ENCODE data around the gene SCMH1.
"Not testable (repeated sequence)": the region's sequence is repeated elsewhere in the genome, so short reads cannot be mapped to it uniquely, and the experiment has no call there.

The SCMH1 gene

DNA sequence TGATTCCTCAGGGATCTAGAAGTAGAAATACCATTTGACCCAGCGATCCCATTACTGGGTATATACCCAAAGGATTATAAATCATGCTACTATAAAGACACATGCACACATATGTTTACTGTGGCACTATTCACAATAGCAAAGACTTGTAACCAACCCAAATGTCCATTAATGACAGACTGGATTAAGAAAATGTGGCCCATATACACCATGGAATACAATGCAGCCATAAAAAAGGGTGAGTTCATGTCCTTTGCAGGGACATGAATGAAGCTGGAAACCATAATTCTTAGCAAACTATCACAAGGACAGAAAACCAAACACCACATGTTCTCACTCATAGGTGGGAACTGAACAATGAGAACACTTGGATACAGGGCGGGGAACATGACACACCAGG, 30.5 kb downstream of the SCMH1 start:
- not testable (repeated sequence) for H2AK5ac ChIP-seq (ENCODE audit: low read length, severe bottlenecking); H3K9me3 ChIP-seq (ENCODE audit: control insufficient read depth, low read length); H3K18ac ChIP-seq (ENCODE audit: low read depth in 1 of 2, low read length in 2 of 2); H4K91ac ChIP-seq (ENCODE audit: low read length); H2BK5ac ChIP-seq (ENCODE audit: low read depth, low read length, poor library complexity, severe bottlenecking); H4K8ac ChIP-seq (ENCODE audit: low read length); H3K14ac ChIP-seq (ENCODE audit: low read length in 2 of 2); H3K27ac ChIP-seq (ENCODE audit: low read length, poor library complexity, severe bottlenecking); H3K23ac ChIP-seq (ENCODE audit: low read length in 2 of 2); H3K9ac ChIP-seq (ENCODE audit: low read length); H2BK15ac ChIP-seq (ENCODE audit: low read depth, poor library complexity, severe bottlenecking); H2BK120ac ChIP-seq (ENCODE audit: low read depth, low read length); H3K79me1 ChIP-seq (replicated peaks; ENCODE audit: low read length, poor library complexity, severe bottlenecking); H3K4ac ChIP-seq (ENCODE audit: low read depth in 1 of 2, low read length in 2 of 2); H3K4me1 ChIP-seq (ENCODE audit: control insufficient read depth, insufficient read depth, low read depth, low read length); H3K36me3 ChIP-seq (ENCODE audit: control insufficient read depth in 1 of 2, insufficient read depth in 2 of 2, low read depth in 1 of 2, low read length in 2 of 2); H2AFZ ChIP-seq (ENCODE audit: low read depth, low read length); H3K4me3 ChIP-seq (ENCODE audit: insufficient read depth in 1 of 2, low read depth in 1 of 2, low read length in 2 of 2); H3K27me3 ChIP-seq (ENCODE audit: control insufficient read depth in 1 of 2, insufficient read depth in 1 of 2, low read length in 2 of 2); DNase-seq; H3K4me2 ChIP-seq (ENCODE audit: low read length, poor library complexity, severe bottlenecking); H2BK12ac ChIP-seq (ENCODE audit: low read length in 2 of 2)
- WGBS: no CpG with 5 or more reads among the region's 2 CpGs

DNA sequence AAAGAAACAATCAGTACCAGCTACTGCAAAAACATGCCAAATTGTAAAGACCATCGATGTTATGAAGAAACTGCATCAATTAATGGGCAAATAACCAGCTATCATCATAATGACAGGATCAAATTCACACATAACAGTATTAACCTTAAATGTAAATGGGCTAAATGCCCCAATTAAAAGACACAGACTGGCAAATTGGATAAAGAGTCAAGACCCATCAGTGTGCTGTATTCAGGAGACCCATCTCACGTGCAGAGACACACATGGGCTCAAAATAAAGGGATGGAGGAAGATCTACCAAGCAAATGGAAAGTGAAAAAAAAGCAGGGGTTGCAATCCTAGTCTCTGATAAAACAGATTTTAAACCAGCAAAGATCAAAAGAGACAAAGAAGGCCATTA, 35.1 kb downstream of the SCMH1 start:
- not testable (repeated sequence) for DNase-seq; H4K8ac ChIP-seq (ENCODE audit: low read length); H2BK12ac ChIP-seq (ENCODE audit: low read length in 2 of 2); H3K9me3 ChIP-seq (ENCODE audit: control insufficient read depth, low read length); H2BK15ac ChIP-seq (ENCODE audit: low read depth, poor library complexity, severe bottlenecking); H3K4me2 ChIP-seq (ENCODE audit: low read length, poor library complexity, severe bottlenecking); H4K91ac ChIP-seq (ENCODE audit: low read length); H3K36me3 ChIP-seq (ENCODE audit: control insufficient read depth in 1 of 2, insufficient read depth in 2 of 2, low read depth in 1 of 2, low read length in 2 of 2); H3K4me3 ChIP-seq (ENCODE audit: insufficient read depth in 1 of 2, low read depth in 1 of 2, low read length in 2 of 2); H3K27ac ChIP-seq (ENCODE audit: low read length, poor library complexity, severe bottlenecking); H2AFZ ChIP-seq (ENCODE audit: low read depth, low read length); H3K27me3 ChIP-seq (ENCODE audit: control insufficient read depth in 1 of 2, insufficient read depth in 1 of 2, low read length in 2 of 2); H3K18ac ChIP-seq (ENCODE audit: low read depth in 1 of 2, low read length in 2 of 2); H3K9ac ChIP-seq (ENCODE audit: low read length); H3K4ac ChIP-seq (ENCODE audit: low read depth in 1 of 2, low read length in 2 of 2); H3K4me1 ChIP-seq (ENCODE audit: control insufficient read depth, insufficient read depth, low read depth, low read length); H3K14ac ChIP-seq (ENCODE audit: low read length in 2 of 2); H2BK120ac ChIP-seq (ENCODE audit: low read depth, low read length); H3K23ac ChIP-seq (ENCODE audit: low read length in 2 of 2); H2AK5ac ChIP-seq (ENCODE audit: low read length, severe bottlenecking); H2BK5ac ChIP-seq (ENCODE audit: low read depth, low read length, poor library complexity, severe bottlenecking)
- peaks cover 15% of the 10 kb centered on the region for H3K79me1 ChIP-seq (replicated peaks; ENCODE audit: low read length, poor library complexity, severe bottlenecking)
- WGBS: 95% methylated on average over 2 of the region's 2 CpGs

DNA sequence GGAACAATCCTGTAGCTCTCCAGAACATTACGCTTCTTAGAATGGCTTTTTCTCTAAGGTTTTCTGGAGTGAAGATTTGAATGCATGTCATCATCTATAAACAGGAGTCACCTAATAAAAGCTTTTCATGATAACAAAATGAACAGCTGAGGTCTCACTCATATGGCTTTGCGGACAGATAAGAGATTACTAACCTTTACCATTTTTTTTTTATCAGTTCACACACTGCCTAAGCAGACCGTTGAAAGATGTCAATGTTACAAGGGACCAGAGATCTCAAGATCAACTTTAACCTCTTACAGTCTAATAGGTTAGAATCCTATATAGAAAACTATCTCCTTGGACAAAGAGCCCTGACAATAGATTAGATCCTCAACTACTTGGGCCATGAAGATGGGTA, 41.4 kb downstream of the SCMH1 start:
- H3K36me3 ChIP-seq (ENCODE audit: control insufficient read depth in 1 of 2, insufficient read depth in 2 of 2, low read depth in 1 of 2, low read length in 2 of 2): no peaks in the 10 kb centered on the region
- H4K8ac ChIP-seq (ENCODE audit: low read length): no peak overlapping the region
- 100% methylated on average over 1 of the region's 3 CpGs for WGBS

DNA sequence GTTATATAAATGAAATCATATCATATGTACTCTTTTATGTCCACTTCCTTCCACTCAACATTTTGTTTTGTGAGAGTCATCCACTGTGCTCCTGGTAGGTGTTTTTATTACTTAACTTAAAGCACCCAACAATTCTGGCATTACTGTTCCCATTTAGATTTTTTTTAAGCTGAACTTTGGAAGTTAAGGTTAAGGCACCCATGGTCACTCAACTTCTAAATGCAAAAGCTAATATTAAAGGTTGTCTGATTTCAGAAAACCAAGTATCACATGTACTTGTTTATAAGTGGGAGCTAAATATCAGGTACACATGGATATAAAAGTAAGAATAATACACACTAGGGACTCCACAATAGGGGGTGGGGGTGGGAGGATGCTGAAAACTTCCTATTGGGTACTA, 42.7 kb downstream of the SCMH1 start:
- Histone ChIP-seq H4K91ac (ENCODE audit: low read length) (no peak overlapping the region), H3K9ac (ENCODE audit: low read length) (no peak overlapping the region), H3K27me3 (ENCODE audit: control insufficient read depth in 1 of 2, insufficient read depth in 1 of 2, low read length in 2 of 2) (no peaks in the 10 kb centered on the region), H3K27ac (ENCODE audit: low read length, poor library complexity, severe bottlenecking) (no peak overlapping the region), H3K4me2 (ENCODE audit: low read length, poor library complexity, severe bottlenecking) (no peak overlapping the region), H3K23ac (ENCODE audit: low read length in 2 of 2) (no peak overlapping the region), H3K4me3 (ENCODE audit: insufficient read depth in 1 of 2, low read depth in 1 of 2, low read length in 2 of 2) (no peak overlapping the region), H2BK120ac (ENCODE audit: low read depth, low read length) (no peak overlapping the region), H3K36me3 (ENCODE audit: control insufficient read depth in 1 of 2, insufficient read depth in 2 of 2, low read depth in 1 of 2, low read length in 2 of 2) (no peaks in the 10 kb centered on the region), H2BK12ac (ENCODE audit: low read length in 2 of 2) (no peak overlapping the region), H3K4ac (ENCODE audit: low read depth in 1 of 2, low read length in 2 of 2) (no peak overlapping the region), H3K4me1 (ENCODE audit: control insufficient read depth, insufficient read depth, low read depth, low read length) (no peaks in the 10 kb centered on the region), H2AK5ac (ENCODE audit: low read length, severe bottlenecking) (no peak overlapping the region), H2BK5ac (ENCODE audit: low read depth, low read length, poor library complexity, severe bottlenecking) (no peak overlapping the region), H3K9me3 (ENCODE audit: control insufficient read depth, low read length) (no peaks in the 10 kb centered on the region), H2AFZ (ENCODE audit: low read depth, low read length) (no peak overlapping the region), H3K14ac (ENCODE audit: low read length in 2 of 2) (no peak overlapping the region), H4K8ac (ENCODE audit: low read length) (no peak overlapping the region), H3K79me1 (replicated peaks; ENCODE audit: low read length, poor library complexity, severe bottlenecking) (peaks cover 15% of the 10 kb centered on the region), H3K18ac (ENCODE audit: low read depth in 1 of 2, low read length in 2 of 2) (no peak overlapping the region), H2BK15ac (ENCODE audit: low read depth, poor library complexity, severe bottlenecking) (no peak overlapping the region)
- DNase-seq: no peak

More for the DNA sequence above, 41.4 kb downstream of the SCMH1 start:
- Histone ChIP-seq H3K18ac (ENCODE audit: low read depth in 1 of 2, low read length in 2 of 2) (no peak overlapping the region), H2AK5ac (ENCODE audit: low read length, severe bottlenecking) (no peak overlapping the region), H3K27ac (ENCODE audit: low read length, poor library complexity, severe bottlenecking) (no peak overlapping the region), H3K23ac (ENCODE audit: low read length in 2 of 2) (no peak overlapping the region), H3K4ac (ENCODE audit: low read depth in 1 of 2, low read length in 2 of 2) (no peak overlapping the region), H2BK5ac (ENCODE audit: low read depth, low read length, poor library complexity, severe bottlenecking) (no peak overlapping the region), H3K27me3 (ENCODE audit: control insufficient read depth in 1 of 2, insufficient read depth in 1 of 2, low read length in 2 of 2) (no peaks in the 10 kb centered on the region), H3K4me2 (ENCODE audit: low read length, poor library complexity, severe bottlenecking) (no peak overlapping the region), H3K79me1 (replicated peaks; ENCODE audit: low read length, poor library complexity, severe bottlenecking) (peaks cover 22% of the 10 kb centered on the region), H3K9ac (ENCODE audit: low read length) (no peak overlapping the region), H3K9me3 (ENCODE audit: control insufficient read depth, low read length) (no peaks in the 10 kb centered on the region), H3K4me1 (ENCODE audit: control insufficient read depth, insufficient read depth, low read depth, low read length) (no peaks in the 10 kb centered on the region), H2BK15ac (ENCODE audit: low read depth, poor library complexity, severe bottlenecking) (no peak overlapping the region), H3K4me3 (ENCODE audit: insufficient read depth in 1 of 2, low read depth in 1 of 2, low read length in 2 of 2) (no peak overlapping the region), H2BK12ac (ENCODE audit: low read length in 2 of 2) (no peak overlapping the region), H2AFZ (ENCODE audit: low read depth, low read length) (no peak overlapping the region), H3K14ac (ENCODE audit: low read length in 2 of 2) (no peak overlapping the region), H2BK120ac (ENCODE audit: low read depth, low read length) (no peak overlapping the region), H4K91ac (ENCODE audit: low read length) (no peak overlapping the region)
- DNase-seq: no peak
